Activated naive CD8-positive, alpha-beta T cell treated with anti-CD3 and anti-CD28 coated beads for 36 hours (primary cell): Measurements from ENCODE around the gene NFIC. TPM values are rescaled to one million over a fixed set of nuclear protein-coding genes. Genes with fewer than 3 reads are reported as not detected.
"Not testable (repeated sequence)": the region's sequence is repeated elsewhere in the genome, so short reads cannot be mapped to it uniquely, and the experiment has no call there.

Experiments
- DNase-seq: peaks from one replicate; pipeline ENCODE4 v3.0.0; 2021
- H3K27ac Mint-ChIP-seq: one replicate; pipeline ENCODE4 v1.8.0; 2022; ENCODE audit warnings: mild to moderate bottlenecking, moderate library complexity, mixed read lengths
- H3K27me3 Mint-ChIP-seq: one replicate; pipeline ENCODE4 v1.8.0; 2022; ENCODE audit warnings: mild to moderate bottlenecking, mixed read lengths
- H3K36me3 Mint-ChIP-seq: one replicate; pipeline ENCODE4 v1.8.0; 2021; ENCODE audit warnings: mild to moderate bottlenecking, mixed read lengths
- H3K4me1 Mint-ChIP-seq: one replicate; pipeline ENCODE4 v1.8.0; 2021; ENCODE audit warnings: mixed read lengths
- H3K4me3 Mint-ChIP-seq: one replicate; pipeline ENCODE4 v1.8.0; 2022; ENCODE audit warnings: mild to moderate bottlenecking, moderate library complexity, mixed read lengths
- H3K9me3 Mint-ChIP-seq: one replicate; pipeline ENCODE4 v1.8.0; 2022; ENCODE audit warnings: mixed read lengths
- total RNA-seq, 2 experiments: library from RNA; stranded (reverse); gene quantifications; one replicate each; pipeline ENCODE4 v1.2.3, GENCODE V29; 2021

The NFIC gene
- total RNA-seq, 2 experiments from 2014 or later = 19.0 to 19.5 TPM

GRCh38 chr19:3333020-3333583 lies 33.3 kb upstream of the NFIC start:
- no peaks in the 10 kb centered on the region for H3K36me3 Mint-ChIP-seq
- H3K27me3 Mint-ChIP-seq = no peaks in the 10 kb centered on the region
- no peaks in the 10 kb centered on the region for H3K9me3 Mint-ChIP-seq
- H3K27ac Mint-ChIP-seq = no peak overlapping the region
- H3K4me3 Mint-ChIP-seq = no peak overlapping the region
- no peaks in the 10 kb centered on the region for H3K4me1 Mint-ChIP-seq
- no peak for DNase-seq

DNA sequence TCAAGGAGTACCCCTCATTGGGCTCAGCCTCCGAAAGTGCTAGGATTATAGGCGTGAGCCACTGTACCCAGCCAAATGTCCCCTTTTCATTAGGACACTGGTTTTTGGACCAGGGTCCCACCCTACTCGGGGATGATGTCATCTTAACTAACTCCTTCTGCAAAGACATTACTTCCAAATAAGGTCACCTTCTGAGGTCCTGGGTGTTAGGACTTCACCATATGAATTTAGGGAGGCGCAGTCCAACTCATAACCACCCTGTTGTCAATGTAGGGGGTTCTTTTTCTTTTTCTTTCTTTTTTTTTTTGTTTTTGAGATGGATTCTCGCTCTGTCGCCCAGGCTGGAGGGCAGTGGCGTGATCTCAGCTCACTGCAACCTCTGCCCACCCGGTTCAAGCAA lies 32.7 kb upstream of the NFIC start:
- Mint-ChIP-seq H3K27ac (no peak overlapping the region), H3K4me1 (peaks cover 2% of the 10 kb centered on the region), H3K4me3 (no peak overlapping the region), H3K27me3 (no peaks in the 10 kb centered on the region), H3K9me3 (no peaks in the 10 kb centered on the region), H3K36me3 (no peaks in the 10 kb centered on the region)
- DNase-seq = no peak

DNA sequence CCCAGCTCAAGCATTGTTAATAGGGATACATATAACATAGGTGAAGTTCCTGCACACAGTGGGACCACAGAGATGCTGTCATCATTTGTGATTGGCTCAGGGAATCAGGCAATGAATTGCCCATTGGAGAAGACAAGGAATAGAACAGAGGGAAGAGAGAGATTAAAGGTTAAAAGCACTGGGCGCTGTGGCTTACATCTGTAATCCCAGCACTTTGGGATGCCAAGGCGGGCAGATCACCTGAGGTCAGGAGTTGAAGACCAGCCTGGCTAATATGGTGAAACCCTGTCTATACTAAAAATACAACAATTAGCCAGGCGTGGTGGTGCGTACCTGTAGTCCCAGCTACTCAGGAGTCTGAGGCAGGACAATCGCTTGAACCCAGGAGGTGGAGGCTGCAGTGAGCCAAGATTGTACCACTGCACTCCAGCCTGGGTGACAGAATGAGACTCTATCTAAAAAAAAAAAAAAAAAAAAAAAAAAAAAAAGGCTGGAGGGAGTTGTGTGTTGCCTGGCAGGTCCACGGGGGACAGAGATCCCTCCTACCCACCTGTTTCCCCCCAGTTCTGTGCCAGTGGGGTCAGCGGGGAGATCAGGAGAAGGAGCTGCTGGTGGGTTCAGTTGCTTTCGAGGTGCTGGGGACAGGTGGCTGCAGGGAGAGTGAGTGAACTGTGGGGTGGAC lies 31.5 kb upstream of the NFIC start:
- H3K4me3 Mint-ChIP-seq, H3K9me3 Mint-ChIP-seq, H3K4me1 Mint-ChIP-seq, DNase-seq, H3K27ac Mint-ChIP-seq, H3K27me3 Mint-ChIP-seq, H3K36me3 Mint-ChIP-seq: not testable (repeated sequence)

- no peak overlapping the region for H3K4me3 Mint-ChIP-seq
These were observed 30.7 kb upstream of the NFIC start for GRCh38 chr19:3335431-3336350.

DNA sequence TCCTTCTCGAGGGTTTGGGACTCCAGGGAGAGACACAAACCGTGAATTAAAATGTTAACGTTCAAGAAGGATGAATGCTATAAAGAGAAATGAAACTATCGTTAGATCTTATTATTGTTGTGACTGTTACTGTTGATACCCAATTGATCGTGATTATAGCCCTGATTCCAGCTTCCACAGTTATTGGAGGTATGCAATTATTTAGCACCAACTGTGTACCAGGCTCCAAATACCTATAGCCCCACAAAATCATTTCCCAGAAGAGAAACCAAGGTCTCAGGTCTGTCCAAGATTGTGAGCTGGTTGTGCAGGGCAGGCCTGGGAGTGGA lies 30.1 kb upstream of the NFIC start:
- peaks cover 5% of the 10 kb centered on the region for H3K4me1 Mint-ChIP-seq
- H3K9me3 Mint-ChIP-seq = no peaks in the 10 kb centered on the region
- H3K27ac Mint-ChIP-seq = no peak overlapping the region
- H3K4me3 Mint-ChIP-seq = no peak overlapping the region
- H3K27me3 Mint-ChIP-seq = no peaks in the 10 kb centered on the region
- no peak for DNase-seq
- H3K36me3 Mint-ChIP-seq = no peaks in the 10 kb centered on the region

More at GRCh38 chr19:3335431-3336350, 30.7 kb upstream of the NFIC start:
- no peak for DNase-seq
- no peaks in the 10 kb centered on the region for H3K27me3 Mint-ChIP-seq
- H3K4me1 Mint-ChIP-seq = peaks cover 5% of the 10 kb centered on the region
- no peaks in the 10 kb centered on the region for H3K36me3 Mint-ChIP-seq
- no peak overlapping the region for H3K27ac Mint-ChIP-seq
- H3K9me3 Mint-ChIP-seq = no peaks in the 10 kb centered on the region

GRCh38 chr19:3336680-3337523 lies 29.5 kb upstream of the NFIC start:
- H3K9me3 Mint-ChIP-seq = no peaks in the 10 kb centered on the region
- H3K4me1 Mint-ChIP-seq = peaks cover 5% of the 10 kb centered on the region
- H3K27ac Mint-ChIP-seq = no peak overlapping the region
- DNase-seq = no peak
- H3K4me3 Mint-ChIP-seq = no peak overlapping the region
- H3K27me3 Mint-ChIP-seq = no peaks in the 10 kb centered on the region
- no peaks in the 10 kb centered on the region for H3K36me3 Mint-ChIP-seq

DNA sequence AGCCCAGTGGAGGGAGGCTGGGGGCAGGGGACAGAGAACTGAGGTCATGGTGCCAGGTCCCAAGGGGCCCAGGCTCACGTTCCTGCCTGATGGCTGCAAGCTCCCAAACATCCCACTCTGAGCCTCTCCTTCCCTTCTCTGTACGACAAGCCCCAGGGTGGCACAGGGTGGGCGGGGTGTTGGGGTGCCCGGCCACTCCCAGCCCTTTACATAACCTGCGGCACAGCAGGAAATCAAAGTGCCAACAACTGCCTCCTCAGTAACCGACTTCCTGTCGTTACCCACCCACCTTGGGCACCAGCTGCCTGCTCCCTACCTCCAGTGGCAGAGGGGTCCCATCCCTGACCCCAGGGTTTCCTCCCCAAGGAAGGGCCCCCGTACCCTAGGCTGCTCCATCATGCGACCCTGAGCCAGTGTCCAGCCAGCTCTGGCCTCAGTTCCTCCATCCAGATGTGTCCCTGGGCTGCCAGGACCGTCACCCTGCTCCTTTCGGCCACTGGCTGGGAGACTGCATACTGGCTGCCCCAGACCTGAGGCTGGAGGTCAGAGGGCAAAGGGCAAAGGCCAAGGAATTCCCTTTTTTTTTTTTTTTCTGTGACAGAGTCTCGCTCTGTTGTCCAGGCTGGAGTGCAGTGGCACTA lies 27.7 kb upstream of the NFIC start:
- Mint-ChIP-seq H3K27me3 (no peaks in the 10 kb centered on the region), H3K4me1 (peaks cover 5% of the 10 kb centered on the region), H3K36me3 (no peaks in the 10 kb centered on the region), H3K9me3 (no peaks in the 10 kb centered on the region), H3K4me3 (peak overlapping the region; percentile 7), H3K27ac (peak overlapping the region; percentile 44)
- peak; percentile 20 for DNase-seq

DNA sequence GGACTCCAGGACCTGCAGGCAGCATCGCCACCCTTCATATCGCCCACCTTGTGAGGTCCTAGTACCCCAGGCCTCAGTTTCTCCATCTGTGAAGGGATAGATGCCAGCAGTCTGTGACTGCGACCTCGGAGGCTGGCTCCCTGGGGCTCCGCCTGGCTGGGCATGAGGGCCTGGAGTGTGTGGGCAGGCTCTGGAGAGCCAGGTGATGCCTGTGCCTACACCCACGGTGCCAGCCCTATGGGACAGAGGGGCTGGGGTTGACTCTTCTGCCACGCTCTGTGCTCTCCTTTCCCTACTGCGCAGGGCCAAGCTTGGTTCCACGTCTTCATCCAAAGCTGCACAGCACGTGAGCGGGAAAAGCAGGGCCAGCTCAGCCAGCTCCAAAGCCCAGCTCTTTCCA lies 26.0 kb upstream of the NFIC start:
- no peak overlapping the region for H3K4me3 Mint-ChIP-seq
- H3K4me1 Mint-ChIP-seq = peaks cover 5% of the 10 kb centered on the region
- no peaks in the 10 kb centered on the region for H3K9me3 Mint-ChIP-seq
- DNase-seq = no peak
- H3K27me3 Mint-ChIP-seq = no peaks in the 10 kb centered on the region
- H3K36me3 Mint-ChIP-seq = no peaks in the 10 kb centered on the region
- H3K27ac Mint-ChIP-seq = no peak overlapping the region

DNA sequence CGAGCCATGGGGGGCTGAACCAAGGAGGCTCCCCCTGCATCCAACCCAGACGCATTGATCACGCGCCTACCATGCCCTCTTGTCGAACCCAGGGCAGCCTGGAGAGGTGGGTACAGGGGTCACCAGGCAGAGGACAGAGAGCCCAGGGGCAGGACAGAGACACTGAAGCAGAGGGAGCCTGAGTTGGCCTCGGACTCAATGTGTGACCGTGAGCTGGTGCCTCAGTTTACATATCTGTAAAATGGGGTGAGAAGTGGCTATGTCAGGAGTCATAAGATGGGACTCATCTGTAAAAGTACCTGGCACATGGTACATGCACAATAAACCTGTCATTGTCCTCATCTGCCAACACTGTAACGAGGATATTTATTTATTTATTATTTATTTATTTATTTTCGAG lies 24.1 kb upstream of the NFIC start:
- no peaks in the 10 kb centered on the region for H3K36me3 Mint-ChIP-seq
- no peaks in the 10 kb centered on the region for H3K9me3 Mint-ChIP-seq
- no peaks in the 10 kb centered on the region for H3K27me3 Mint-ChIP-seq
- peaks cover 5% of the 10 kb centered on the region for H3K4me1 Mint-ChIP-seq
- H3K4me3 Mint-ChIP-seq = no peak overlapping the region
- no peak overlapping the region for H3K27ac Mint-ChIP-seq
- no peak for DNase-seq

GRCh38 chr19:3342962-3343361 lies 23.4 kb upstream of the NFIC start:
- H3K36me3 Mint-ChIP-seq, H3K27ac Mint-ChIP-seq, H3K9me3 Mint-ChIP-seq, DNase-seq, H3K4me1 Mint-ChIP-seq, H3K4me3 Mint-ChIP-seq, H3K27me3 Mint-ChIP-seq: not testable (repeated sequence)

- Mint-ChIP-seq H3K4me1 (peaks cover 1% of the 10 kb centered on the region), H3K27ac (no peak overlapping the region), H3K9me3 (no peaks in the 10 kb centered on the region), H3K36me3 (no peaks in the 10 kb centered on the region), H3K27me3 (no peaks in the 10 kb centered on the region), H3K4me3 (peak overlapping the region; percentile 18)
- DNase-seq = peak; percentile 51
These were observed 22.5 kb upstream of the NFIC start for GRCh38 chr19:3343619-3344502.

- H3K27ac Mint-ChIP-seq = no peak overlapping the region
- H3K9me3 Mint-ChIP-seq = no peaks in the 10 kb centered on the region
- no peaks in the 10 kb centered on the region for H3K4me1 Mint-ChIP-seq
- H3K4me3 Mint-ChIP-seq = no peak overlapping the region
- no peak for DNase-seq
- H3K27me3 Mint-ChIP-seq = no peaks in the 10 kb centered on the region
- H3K36me3 Mint-ChIP-seq = no peaks in the 10 kb centered on the region
These were observed 21.5 kb upstream of the NFIC start for GRCh38 chr19:3344608-3345598.
